ENCODE data around the gene MICALL1. TPM values are rescaled to one million over a fixed set of nuclear protein-coding genes. Genes with fewer than 3 reads are reported as not detected.
"Not testable (repeated sequence)": the region's sequence is repeated elsewhere in the genome, so short reads cannot be mapped to it uniquely, and the experiment has no call there.

MICALL1 gene
- total and polyA plus RNA-seq, 10 donors, result 3.8 to 29.4 (median 18.6) TPM

DNA sequence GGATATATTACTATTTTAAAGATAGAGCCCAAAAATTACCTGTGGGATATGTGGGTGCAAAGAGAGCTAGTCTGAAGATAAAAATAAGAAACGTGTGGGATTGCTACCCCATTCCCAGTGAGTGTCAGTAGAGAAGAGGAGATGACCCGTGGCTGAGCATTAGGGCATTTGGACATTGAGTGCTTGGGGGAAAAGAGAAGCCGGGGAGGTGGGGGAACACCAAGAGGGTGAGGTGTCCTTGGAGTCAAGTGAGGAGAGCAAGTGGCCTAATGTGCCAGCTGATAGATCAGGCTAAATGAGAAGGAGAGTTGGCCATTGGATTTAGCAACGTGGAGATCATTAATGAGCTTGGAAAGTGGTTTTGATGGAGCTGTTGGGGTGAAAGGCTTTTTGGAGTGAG, 48.6 kb downstream of the MICALL1 start:
- 68 to 80% (median 76%) methylated on average over 4 of the region's 4 CpGs for WGBS, 5 donors
- TF ChIP-seq, protein P1, sequence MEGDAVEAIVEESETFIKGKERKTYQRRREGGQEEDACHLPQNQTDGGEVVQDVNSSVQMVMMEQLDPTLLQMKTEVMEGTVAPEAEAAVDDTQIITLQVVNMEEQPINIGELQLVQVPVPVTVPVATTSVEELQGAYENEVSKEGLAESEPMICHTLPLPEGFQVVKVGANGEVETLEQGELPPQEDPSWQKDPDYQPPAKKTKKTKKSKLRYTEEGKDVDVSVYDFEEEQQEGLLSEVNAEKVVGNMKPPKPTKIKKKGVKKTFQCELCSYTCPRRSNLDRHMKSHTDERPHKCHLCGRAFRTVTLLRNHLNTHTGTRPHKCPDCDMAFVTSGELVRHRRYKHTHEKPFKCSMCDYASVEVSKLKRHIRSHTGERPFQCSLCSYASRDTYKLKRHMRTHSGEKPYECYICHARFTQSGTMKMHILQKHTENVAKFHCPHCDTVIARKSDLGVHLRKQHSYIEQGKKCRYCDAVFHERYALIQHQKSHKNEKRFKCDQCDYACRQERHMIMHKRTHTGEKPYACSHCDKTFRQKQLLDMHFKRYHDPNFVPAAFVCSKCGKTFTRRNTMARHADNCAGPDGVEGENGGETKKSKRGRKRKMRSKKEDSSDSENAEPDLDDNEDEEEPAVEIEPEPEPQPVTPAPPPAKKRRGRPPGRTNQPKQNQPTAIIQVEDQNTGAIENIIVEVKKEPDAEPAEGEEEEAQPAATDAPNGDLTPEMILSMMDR (IDR thresholded peaks at IDR 0.05 in 8 of 11, conservative IDR thresholded peaks at IDR 0.05 in 3 of 11), result no peak
- TF ChIP-seq POLR2AphosphoS5 (IDR thresholded peaks at IDR 0.05) (no peak), POLR2A (IDR thresholded peaks at IDR 0.05) (no peak)
- no peak for DNase-seq
- peaks cover 0 to 31% (median 9%) of the 10 kb centered on the region in 7 donors for H3K27me3 ChIP-seq (replicated peaks in 1 of 7)
- peak overlapping the region in 6 of 8 donors; percentile 75 to 96 (median 82) for H3K4me3 ChIP-seq
- no peaks in the 10 kb centered on the region for H3K9me3 ChIP-seq
- H3K36me3 ChIP-seq, result peaks cover 3 to 39% (median 31%) of the 10 kb centered on the region in 6 donors
- peaks cover 14 to 56% (median 25%) of the 10 kb centered on the region in 6 donors for H3K4me1 ChIP-seq
- H3K27ac ChIP-seq, result no peak overlapping the region
- intact Hi-C loops (cut with DNase I; ENCODE audit: low total_unique reads), result no loop called here

DNA sequence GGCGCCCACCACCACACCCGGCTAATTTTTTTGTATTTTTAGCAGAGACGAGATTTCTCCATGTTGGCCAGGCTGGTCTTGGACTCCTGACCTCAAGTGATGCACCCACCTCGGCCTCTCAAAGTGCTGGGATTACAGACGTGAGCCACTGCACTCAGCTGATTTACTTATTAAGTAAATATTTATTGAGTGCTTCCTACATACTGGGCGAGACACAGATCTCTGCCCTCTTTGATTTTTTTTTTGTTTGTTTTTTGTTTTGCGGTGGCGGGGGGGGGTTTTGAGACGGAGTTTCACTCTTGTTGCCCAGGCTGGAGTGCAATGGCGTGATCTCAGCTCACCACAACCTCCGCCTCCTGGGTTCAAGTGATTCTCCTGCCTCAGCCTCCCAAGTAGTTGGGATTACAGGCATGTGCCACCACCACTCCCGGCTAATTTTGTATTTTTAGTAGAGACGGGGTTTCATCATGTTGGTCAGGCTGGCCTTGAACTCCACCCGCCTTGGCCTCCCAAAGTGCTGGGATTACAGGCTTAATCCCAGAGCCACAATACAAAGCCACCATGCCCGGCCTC, 49.8 kb downstream of the MICALL1 start:
- DNase-seq; H3K4me3 ChIP-seq; intact Hi-C loops (cut with DNase I; ENCODE audit: low total_unique reads); H3K27ac ChIP-seq; H3K9me3 ChIP-seq: not testable (repeated sequence)
- 85 to 95% (median 92%) methylated on average over 15 of the region's 15 CpGs for WGBS, 5 donors
- Histone ChIP-seq H3K36me3 (peaks cover 3 to 51% (median 42%) of the 10 kb centered on the region in 6 donors), H3K27me3 (replicated peaks in 1 of 7) (peaks cover 0 to 22% (median 9%) of the 10 kb centered on the region in 7 donors), H3K4me1 (peaks cover 14 to 56% (median 25%) of the 10 kb centered on the region in 6 donors)

DNA sequence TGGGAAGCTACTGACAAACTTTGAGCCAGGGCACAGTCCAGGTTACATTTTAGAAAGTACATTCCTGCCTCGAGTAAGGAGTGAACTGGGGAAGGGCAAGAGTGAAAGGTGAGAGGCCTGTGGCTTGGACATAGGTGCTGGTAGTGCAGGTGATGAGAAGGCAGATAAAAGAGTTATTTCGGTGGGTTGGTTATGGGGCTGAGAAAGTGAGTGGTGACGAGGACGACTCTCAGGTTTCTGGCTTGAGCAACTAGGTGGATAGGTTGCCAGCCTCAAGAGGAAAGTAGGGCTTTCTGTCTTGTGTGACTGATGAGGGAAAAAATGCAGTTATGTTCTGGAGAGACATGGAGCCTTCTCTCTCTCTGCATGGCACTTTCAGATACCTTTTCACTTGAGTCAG, 51.1 kb downstream of the MICALL1 start:
- WGBS, 5 donors, result 89 to 98% (median 92%) methylated on average over 4 of the region's 4 CpGs
- H3K4me1 ChIP-seq, result peaks cover 14 to 53% (median 24%) of the 10 kb centered on the region in 6 donors
- intact Hi-C loops (cut with DNase I; ENCODE audit: low total_unique reads), result no loop called here
- DNase-seq, result no peak
- peaks cover 3 to 64% (median 55%) of the 10 kb centered on the region in 6 donors for H3K36me3 ChIP-seq
- H3K27ac ChIP-seq, result no peak overlapping the region
- no peak for TF ChIP-seq POLR2AphosphoS5 (IDR thresholded peaks at IDR 0.05)
- TF ChIP-seq POLR2A (IDR thresholded peaks at IDR 0.05), result no peak
- TF ChIP-seq, protein P1 (IDR thresholded peaks at IDR 0.05 in 8 of 11, conservative IDR thresholded peaks at IDR 0.05 in 3 of 11), result no peak
- peaks cover 0 to 11% (median 8%) of the 10 kb centered on the region in 7 donors for H3K27me3 ChIP-seq (replicated peaks in 1 of 7)
- H3K9me3 ChIP-seq, result no peaks in the 10 kb centered on the region
- no peak overlapping the region for H3K4me3 ChIP-seq

DNA sequence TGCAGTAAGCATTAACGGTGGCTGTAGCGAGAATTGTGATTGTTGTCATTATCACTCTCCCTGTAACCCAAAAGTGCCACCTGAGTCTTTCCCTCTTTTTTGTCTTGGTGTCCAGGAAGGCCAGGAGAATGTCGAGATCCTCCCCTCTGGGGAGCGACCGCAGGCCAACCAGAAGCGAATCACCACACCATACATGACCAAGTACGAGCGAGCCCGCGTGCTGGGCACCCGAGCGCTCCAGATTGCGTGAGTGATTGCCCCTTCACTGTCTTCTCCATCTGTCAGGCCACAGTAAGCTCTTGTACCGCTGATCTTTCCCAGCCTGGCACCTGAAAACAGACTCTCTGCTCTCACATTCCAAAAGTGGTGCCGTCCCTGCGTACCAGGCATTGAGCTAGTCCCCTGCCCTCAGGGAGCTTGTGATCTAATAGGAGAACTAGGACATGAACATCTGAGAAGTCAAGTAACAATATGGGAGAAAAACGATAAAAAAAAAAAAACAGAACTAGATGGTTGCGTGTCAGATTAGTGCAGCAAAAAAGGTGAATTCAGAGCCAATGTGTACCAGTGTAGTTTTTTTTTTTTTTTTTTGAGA, 53.2 kb downstream of the MICALL1 start:
- no peak overlapping the region for H3K4me3 ChIP-seq
- 96 to 99% (median 97%) methylated on average over 18 of the region's 18 CpGs for WGBS, 5 donors
- H3K4me1 ChIP-seq, result peaks cover 6 to 34% (median 11%) of the 10 kb centered on the region in 6 donors
- intact Hi-C loops (cut with DNase I; ENCODE audit: low total_unique reads), result no loop called here
- no peak for TF ChIP-seq POLR2A (IDR thresholded peaks at IDR 0.05)
- TF ChIP-seq, protein P1 (IDR thresholded peaks at IDR 0.05 in 8 of 11, conservative IDR thresholded peaks at IDR 0.05 in 3 of 11), result no peak
- TF ChIP-seq POLR2AphosphoS5 (IDR thresholded peaks at IDR 0.05), result no peak
- H3K36me3 ChIP-seq, result peaks cover 3 to 85% (median 68%) of the 10 kb centered on the region in 6 donors
- no peak for DNase-seq
- H3K27me3 ChIP-seq (replicated peaks in 1 of 7), result no peaks in the 10 kb centered on the region
- H3K9me3 ChIP-seq, result no peaks in the 10 kb centered on the region
- H3K27ac ChIP-seq, result no peak overlapping the region

Data from spleen (tissue), 11 donors.